Esophagus squamous epithelium (tissue), 5 donors: ENCODE results near the gene SH3PXD2A. TPM values are rescaled to one million over a fixed set of nuclear protein-coding genes. Genes with fewer than 3 reads are reported as not detected.

Experiments
- DNase-seq: peaks from one replicate; lab custom pipeline; 2025; lab: John Stamatoyannopoulos, UW
- H3K27ac ChIP-seq, 4 donors: fragments of 200-600 bp; sonication (generic); one replicate each; pipeline ENCODE4 v1.5.1; 2016 to 2019; ENCODE audit warnings: mild to moderate bottlenecking in 1 of 4
- H3K27me3 ChIP-seq, 4 donors: fragments of 200-600 bp; sonication (generic); 1 replicate in 3 of 4; 2 replicates in 1 of 4; pipeline versions ENCODE4 v1.5.1 to v1.6.0; 2017 to 2021; ENCODE audit warnings: antibody characterized with exemption in 1 of 4
- H3K36me3 ChIP-seq, 3 donors: fragments of 200-600 bp; sonication (generic); one replicate each; pipeline ENCODE4 v1.5.1; 2016 to 2019
- H3K4me1 ChIP-seq, 3 donors: fragments of 200-600 bp; sonication (generic); one replicate each; pipeline ENCODE4 v1.5.1; 2017 to 2019
- H3K4me3 ChIP-seq, 4 donors: fragments of 200-600 bp; sonication (generic); 1 replicate in 3 of 4; 2 replicates in 1 of 4; pipeline ENCODE4 v1.5.1; 2016 to 2019; ENCODE audit warnings: mild to moderate bottlenecking in 2 of 4, moderate library complexity in 1 of 4
- H3K9me3 ChIP-seq, 3 donors: fragments of 200-600 bp; sonication (generic); one replicate each; pipeline ENCODE4 v1.5.1; 2016 to 2019
- CTCF ChIP-seq, 6 experiments: fragments of 450-650 bp in 4 of 6; fragments of 200-600 bp in 2 of 6; sonication (generic) in 2 of 6; IDR thresholded peaks; one replicate each; pipeline ENCODE4 v1.5.1; 2016 to 2019; ENCODE audit warnings: antibody characterized with exemption in 6 of 6, mild to moderate bottlenecking in 4 of 6, moderate library complexity in 4 of 6
- POLR2A ChIP-seq, 4 donors: fragments of 450-650 bp; IDR thresholded peaks; one replicate each; pipeline ENCODE4 v1.6.1; 2017; ENCODE audit warnings: antibody characterized with exemption in 4 of 4, mild to moderate bottlenecking in 4 of 4, moderate library complexity in 3 of 4
- WGBS, 2 donors: methylation state at CpG; one replicate each; pipeline ENCODE4 v1.1.5; 2018; 5-methylcytosine and 5-hydroxymethylcytosine counted together
- intact Hi-C: fragments of 100-400 bp; cut with DNase I; formaldehyde crosslinking; loops from one replicate; pipeline ENCODE4 v1.15.0; 2022
- total RNA-seq, 4 donors: library from RNA; depleted of rRNA; stranded (reverse); fragments of >200 nt; gene quantifications; one replicate each; pipeline ENCODE4 v1.1.0, GENCODE V29; 2016
- donor health status: DM: yes; HTN: yes; CAD: no.

Gene SH3PXD2A
- total RNA-seq, 4 donors from 2014 or later, result 25.1 to 57.8 (median 42.7) TPM

GRCh38 chr10:103707956-103708626 lies 147.3 kb downstream of the SH3PXD2A start:
- no peak for DNase-seq
- intact Hi-C loops, result no loop called here
- peaks cover 0 to 9% (median 0%) of the 10 kb centered on the region in 3 donors for H3K4me1 ChIP-seq
- H3K36me3 ChIP-seq, result peaks cover 0 to 93% (median 0%) of the 10 kb centered on the region in 3 donors
- TF ChIP-seq POLR2A (IDR thresholded peaks at IDR 0.05) (no peak), CTCF (IDR thresholded peaks at IDR 0.05) (no peak)
- no peaks in the 10 kb centered on the region for H3K27me3 ChIP-seq
- no peak overlapping the region for H3K4me3 ChIP-seq
- no peak overlapping the region for H3K27ac ChIP-seq
- 86 to 88% methylated on average over 4 to 5 of the region's 10 CpGs for WGBS, 2 donors
- H3K9me3 ChIP-seq, result no peaks in the 10 kb centered on the region

DNA sequence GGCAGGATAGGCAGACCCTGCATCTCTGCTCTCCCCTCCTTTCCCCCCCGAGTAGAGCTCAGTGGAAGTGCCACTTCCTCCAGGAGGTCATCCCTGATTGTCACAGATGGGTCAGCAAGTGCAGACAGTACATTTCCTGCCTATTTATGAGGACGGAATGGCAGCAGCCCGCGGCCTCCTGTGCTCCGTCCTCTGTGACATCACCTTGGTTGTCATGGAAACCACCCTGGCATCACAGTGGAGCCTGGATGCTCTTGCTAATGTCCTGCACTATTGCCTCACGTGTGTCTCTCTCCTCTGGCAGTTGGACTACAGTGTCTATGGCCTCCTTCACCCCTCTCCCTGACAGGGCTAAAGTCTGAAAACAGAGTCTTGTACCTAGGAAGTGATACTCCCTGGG lies 148.6 kb downstream of the SH3PXD2A start:
- Histone ChIP-seq H3K27me3 (no peaks in the 10 kb centered on the region), H3K4me3 (no peak overlapping the region), H3K27ac (no peak overlapping the region), H3K9me3 (no peaks in the 10 kb centered on the region), H3K36me3 (peaks cover 0 to 86% (median 0%) of the 10 kb centered on the region in 3 donors), H3K4me1 (no peaks in the 10 kb centered on the region)
- 72 to 89% methylated on average over 5 to 6 of the region's 6 CpGs for WGBS, 2 donors
- TF ChIP-seq CTCF (IDR thresholded peaks at IDR 0.05) (no peak), POLR2A (IDR thresholded peaks at IDR 0.05) (no peak)
- DNase-seq, result no peak
- intact Hi-C loops, result no loop called here

DNA sequence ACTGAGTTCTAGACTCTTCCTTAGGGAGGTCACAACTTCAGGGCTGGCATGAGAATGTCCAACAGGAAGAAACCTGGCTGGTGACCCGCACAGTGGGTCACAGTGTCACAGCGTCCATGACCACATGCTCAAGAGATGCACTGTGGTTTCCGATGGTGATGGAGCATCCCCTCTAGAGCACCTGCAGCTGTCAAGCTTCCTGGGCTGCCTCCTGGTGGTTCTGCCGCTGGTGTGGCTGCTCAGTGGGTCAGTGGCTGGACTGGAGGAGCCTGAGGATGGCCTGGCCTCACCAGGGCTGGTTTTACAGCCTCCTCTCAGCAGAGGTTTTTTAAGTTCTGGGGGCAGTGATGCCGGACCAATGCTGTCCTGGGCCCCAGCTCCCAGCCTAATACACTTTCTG lies 149.3 kb downstream of the SH3PXD2A start:
- no peak for TF ChIP-seq CTCF (IDR thresholded peaks at IDR 0.05)
- TF ChIP-seq POLR2A (IDR thresholded peaks at IDR 0.05), result no peak

DNA sequence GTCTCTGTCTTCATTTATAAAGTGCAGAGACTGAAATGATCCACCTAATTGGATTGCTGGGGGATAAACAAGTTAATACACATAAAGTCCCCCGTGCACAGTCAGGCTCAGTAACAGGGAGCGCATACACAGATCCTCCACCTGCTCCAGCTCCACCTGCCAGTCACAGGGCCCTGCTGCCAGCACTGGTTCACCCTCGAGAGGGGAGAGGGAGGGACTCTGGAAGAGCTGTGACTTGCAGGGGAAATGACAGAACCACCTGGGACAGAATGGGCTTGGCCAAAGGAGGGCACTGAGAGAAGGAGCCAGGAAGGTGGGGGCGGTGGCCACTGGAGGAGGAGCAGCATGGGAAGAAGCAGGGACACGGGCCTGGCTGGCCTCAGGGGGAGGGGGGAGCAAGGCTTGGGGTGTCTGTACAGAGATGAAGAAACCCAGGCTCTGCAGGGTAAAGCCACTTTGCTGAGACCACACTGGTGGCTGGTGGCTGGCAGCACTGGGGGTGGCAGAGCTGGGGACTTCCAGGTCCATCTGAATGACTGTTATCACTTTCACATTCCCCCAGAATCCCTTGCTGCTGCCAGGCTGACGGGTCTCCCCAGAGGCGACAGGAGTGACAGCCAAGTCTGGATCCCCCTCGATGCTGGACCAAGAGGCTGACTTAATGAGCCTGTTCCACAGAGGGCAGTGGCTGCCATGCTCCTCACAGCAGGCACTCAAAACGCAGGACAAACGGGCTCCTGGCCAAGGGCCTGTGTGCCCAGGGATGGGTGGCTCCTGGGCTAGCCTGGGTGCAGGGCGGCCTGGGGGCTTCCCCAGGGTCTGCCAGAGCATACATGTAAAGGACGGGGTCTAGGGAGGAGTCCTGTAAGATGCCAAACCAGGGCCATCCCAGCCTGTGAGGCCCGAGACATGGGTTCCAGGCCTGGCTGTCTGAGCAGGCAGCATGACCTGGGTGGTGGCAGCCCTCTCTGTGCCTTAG lies 151.1 kb downstream of the SH3PXD2A start:
- no peak for TF ChIP-seq CTCF (IDR thresholded peaks at IDR 0.05)
- no peak for TF ChIP-seq POLR2A (IDR thresholded peaks at IDR 0.05)
- peaks cover 0 to 78% (median 0%) of the 10 kb centered on the region in 3 donors for H3K36me3 ChIP-seq
- H3K4me1 ChIP-seq, result no peaks in the 10 kb centered on the region
- H3K27me3 ChIP-seq, result no peaks in the 10 kb centered on the region
- WGBS, 2 donors, result 56 to 72% methylated on average over 4 to 5 of the region's 13 CpGs
- intact Hi-C loops, result no loop called here
- no peak overlapping the region for H3K27ac ChIP-seq
- no peaks in the 10 kb centered on the region for H3K9me3 ChIP-seq
- no peak overlapping the region for H3K4me3 ChIP-seq
- DNase-seq, result no peak

More for the DNA sequence above, 149.3 kb downstream of the SH3PXD2A start:
- WGBS, 2 donors, result 78 to 84% methylated on average over 5 of the region's 5 CpGs
- Histone ChIP-seq H3K4me1 (no peaks in the 10 kb centered on the region), H3K9me3 (no peaks in the 10 kb centered on the region), H3K4me3 (no peak overlapping the region), H3K36me3 (peaks cover 0 to 79% (median 0%) of the 10 kb centered on the region in 3 donors), H3K27me3 (no peaks in the 10 kb centered on the region), H3K27ac (no peak overlapping the region)
- intact Hi-C loops, result no loop called here
- no peak for DNase-seq
